ENCODE data around the gene CDKAL1. TPM values are rescaled to one million over a fixed set of nuclear protein-coding genes. Genes with fewer than 3 reads are reported as not detected.

CDKAL1 gene
- total RNA-seq, 1 donor from 2014 or later = 9.6 TPM

GRCh38 chr6:20696676-20697075 lies 162.4 kb downstream of the CDKAL1 start:
- no peak for DNase-seq (ENCODE audit: low spot score)
- no peak for TF ChIP-seq CTCF (IDR thresholded peaks at IDR 0.05)
- Mint-ChIP-seq H3K4me3 (ENCODE audit: unreplicated experiment) (no peak overlapping the region), H3K9me3 (ENCODE audit: low read depth) (peaks cover 2% of the 10 kb centered on the region), H3K4me1 (ENCODE audit: low read depth) (peaks cover 7% of the 10 kb centered on the region), H3K36me3 (ENCODE audit: low read depth) (no peaks in the 10 kb centered on the region), H3K27ac (ENCODE audit: unreplicated experiment) (no peak overlapping the region), H3K27me3 (ENCODE audit: low read depth) (no peaks in the 10 kb centered on the region)

- no peak overlapping the region for H3K27ac Mint-ChIP-seq (ENCODE audit: unreplicated experiment)
- no peak overlapping the region for H3K4me3 Mint-ChIP-seq (ENCODE audit: unreplicated experiment)
- no peaks in the 10 kb centered on the region for H3K36me3 Mint-ChIP-seq (ENCODE audit: low read depth)
- H3K27me3 Mint-ChIP-seq (ENCODE audit: low read depth) = no peaks in the 10 kb centered on the region
- DNase-seq (ENCODE audit: low spot score) = no peak
- TF ChIP-seq CTCF (IDR thresholded peaks at IDR 0.05) = no peak
- H3K9me3 Mint-ChIP-seq (ENCODE audit: low read depth) = no peaks in the 10 kb centered on the region
- H3K4me1 Mint-ChIP-seq (ENCODE audit: low read depth) = peaks cover 4% of the 10 kb centered on the region
Observed at GRCh38 chr6:20698675-20699074, 164.4 kb downstream of the CDKAL1 start.

GRCh38 chr6:20699402-20699801 lies 165.1 kb downstream of the CDKAL1 start:
- no peaks in the 10 kb centered on the region for H3K27me3 Mint-ChIP-seq (ENCODE audit: low read depth)
- H3K4me3 Mint-ChIP-seq (ENCODE audit: unreplicated experiment) = no peak overlapping the region
- H3K9me3 Mint-ChIP-seq (ENCODE audit: low read depth) = no peaks in the 10 kb centered on the region
- TF ChIP-seq CTCF (IDR thresholded peaks at IDR 0.05) = no peak
- no peak for DNase-seq (ENCODE audit: low spot score)
- H3K36me3 Mint-ChIP-seq (ENCODE audit: low read depth) = no peaks in the 10 kb centered on the region
- H3K4me1 Mint-ChIP-seq (ENCODE audit: low read depth) = peaks cover 9% of the 10 kb centered on the region
- no peak overlapping the region for H3K27ac Mint-ChIP-seq (ENCODE audit: unreplicated experiment)

- H3K27me3 Mint-ChIP-seq (ENCODE audit: low read depth) = no peaks in the 10 kb centered on the region
- no peak for DNase-seq (ENCODE audit: low spot score)
- H3K4me3 Mint-ChIP-seq (ENCODE audit: unreplicated experiment) = no peak overlapping the region
- peaks cover 14% of the 10 kb centered on the region for H3K4me1 Mint-ChIP-seq (ENCODE audit: low read depth)
- TF ChIP-seq CTCF (IDR thresholded peaks at IDR 0.05) = no peak
- H3K36me3 Mint-ChIP-seq (ENCODE audit: low read depth) = no peaks in the 10 kb centered on the region
- no peaks in the 10 kb centered on the region for H3K9me3 Mint-ChIP-seq (ENCODE audit: low read depth)
- H3K27ac Mint-ChIP-seq (ENCODE audit: unreplicated experiment) = no peak overlapping the region
Observed at GRCh38 chr6:20700375-20700774, 166.1 kb downstream of the CDKAL1 start.

- no peaks in the 10 kb centered on the region for H3K27me3 Mint-ChIP-seq (ENCODE audit: low read depth)
- no peak for DNase-seq (ENCODE audit: low spot score)
- no peaks in the 10 kb centered on the region for H3K36me3 Mint-ChIP-seq (ENCODE audit: low read depth)
- no peak overlapping the region for H3K27ac Mint-ChIP-seq (ENCODE audit: unreplicated experiment)
- H3K4me3 Mint-ChIP-seq (ENCODE audit: unreplicated experiment) = no peak overlapping the region
- H3K9me3 Mint-ChIP-seq (ENCODE audit: low read depth) = no peaks in the 10 kb centered on the region
- H3K4me1 Mint-ChIP-seq (ENCODE audit: low read depth) = peaks cover 10% of the 10 kb centered on the region
- TF ChIP-seq CTCF (IDR thresholded peaks at IDR 0.05) = no peak
Observed at GRCh38 chr6:20702366-20702765, 168.1 kb downstream of the CDKAL1 start.
